ENCODE measurements around the gene ASL. TPM values are rescaled to one million over a fixed set of nuclear protein-coding genes. Genes with fewer than 3 reads are reported as not detected.

Gene ASL
- total and polyA plus RNA-seq, 2 donors (not counting 1 experiment from before 2014, with no cell fraction given) = 38.0 to 48.7 TPM

DNA sequence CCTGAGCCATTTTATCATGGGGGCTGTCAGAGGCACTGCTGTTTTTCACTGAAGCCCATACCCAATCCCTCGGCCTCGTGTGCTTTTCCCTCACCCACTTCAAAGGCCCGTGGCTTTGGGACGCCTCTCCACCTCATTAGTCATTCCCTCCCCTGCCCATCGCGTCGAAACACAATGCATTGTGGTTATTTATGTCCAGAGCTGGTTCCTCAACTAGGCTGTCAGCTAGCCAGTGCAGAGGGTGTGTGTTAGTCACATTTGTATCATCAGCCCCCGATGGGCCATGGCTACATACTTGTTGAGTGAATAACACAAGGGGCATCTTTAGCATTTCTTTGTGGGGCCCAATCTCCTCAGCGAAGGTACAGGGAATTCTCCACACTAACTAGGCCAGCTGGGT, 35.2 kb downstream of the ASL start:
- Histone ChIP-seq H3K9me3 (ENCODE audit: control extremely low read depth in 1 of 3, control insufficient read depth in 2 of 3, insufficient read depth in 1 of 3, low read length in 2 of 3) (no peaks in the 10 kb centered on the region), H3K4me3 (ENCODE audit: control extremely low read depth in 1 of 5, extremely low read depth in 1 of 5, insufficient read depth in 1 of 5, low read depth in 2 of 5, low read length in 4 of 5) (no peak overlapping the region), H2AFZ (ENCODE audit: insufficient read depth, low read depth, low read length, poor library complexity, severe bottlenecking) (no peak overlapping the region), H3K79me2 (ENCODE audit: control insufficient read depth, insufficient read depth, low read length) (peaks cover 26% of the 10 kb centered on the region), H3K4me2 (replicated peaks; ENCODE audit: low read depth, low read length, poor library complexity, severe bottlenecking) (no peak overlapping the region), H4K20me1 (ENCODE audit: control insufficient read depth, insufficient read depth, low read length, poor library complexity, severe bottlenecking) (peaks cover 3% of the 10 kb centered on the region), H3K27ac (ENCODE audit: low read length in 2 of 2) (no peak overlapping the region), H3K4me1 (ENCODE audit: control insufficient read depth in 2 of 2, insufficient read depth in 2 of 2, low read length in 2 of 2) (peaks cover 2 to 15% of the 10 kb centered on the region in 2 donors), H3K9ac (ENCODE audit: low read length) (no peak overlapping the region), H3K36me3 (replicated peaks in 1 of 2; ENCODE audit: control extremely low read depth in 1 of 2, control insufficient read depth in 1 of 2, extremely low read depth in 1 of 2, insufficient read depth in 2 of 2, low read length in 1 of 2) (no peaks in the 10 kb centered on the region), H3K27me3 (replicated peaks in 1 of 4; ENCODE audit: control extremely low read depth in 1 of 4, control insufficient read depth in 3 of 4, insufficient read depth in 4 of 4, low read length in 3 of 4) (no peaks in the 10 kb centered on the region)
- Mint-ChIP-seq H3K9me3 (ENCODE audit: insufficient read depth) (no peaks in the 10 kb centered on the region), H3K27ac (no peak overlapping the region), H3K4me1 (peaks cover 13% of the 10 kb centered on the region), H3K27me3 (no peaks in the 10 kb centered on the region), H3K4me3 (no peak overlapping the region)
- no CpG with 5 or more reads among the region's 9 CpGs for WGBS (ENCODE audit: insufficient coverage)
- CTCF ChIA-PET = no interaction called here
- TF ChIP-seq, protein P1, sequence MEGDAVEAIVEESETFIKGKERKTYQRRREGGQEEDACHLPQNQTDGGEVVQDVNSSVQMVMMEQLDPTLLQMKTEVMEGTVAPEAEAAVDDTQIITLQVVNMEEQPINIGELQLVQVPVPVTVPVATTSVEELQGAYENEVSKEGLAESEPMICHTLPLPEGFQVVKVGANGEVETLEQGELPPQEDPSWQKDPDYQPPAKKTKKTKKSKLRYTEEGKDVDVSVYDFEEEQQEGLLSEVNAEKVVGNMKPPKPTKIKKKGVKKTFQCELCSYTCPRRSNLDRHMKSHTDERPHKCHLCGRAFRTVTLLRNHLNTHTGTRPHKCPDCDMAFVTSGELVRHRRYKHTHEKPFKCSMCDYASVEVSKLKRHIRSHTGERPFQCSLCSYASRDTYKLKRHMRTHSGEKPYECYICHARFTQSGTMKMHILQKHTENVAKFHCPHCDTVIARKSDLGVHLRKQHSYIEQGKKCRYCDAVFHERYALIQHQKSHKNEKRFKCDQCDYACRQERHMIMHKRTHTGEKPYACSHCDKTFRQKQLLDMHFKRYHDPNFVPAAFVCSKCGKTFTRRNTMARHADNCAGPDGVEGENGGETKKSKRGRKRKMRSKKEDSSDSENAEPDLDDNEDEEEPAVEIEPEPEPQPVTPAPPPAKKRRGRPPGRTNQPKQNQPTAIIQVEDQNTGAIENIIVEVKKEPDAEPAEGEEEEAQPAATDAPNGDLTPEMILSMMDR (IDR thresholded peaks at IDR 0.05) = no peak
- TF ChIP-seq EZH2 (IDR thresholded peaks at IDR 0.05; ENCODE audit: borderline replicate concordance, insufficient read depth, low read depth, low read length, poor library complexity, severe bottlenecking) = no peak
- ATAC-seq (ENCODE audit: low read depth) (no peak), DNase-seq (no peak)
- POLR2A ChIA-PET = no interaction called here
- intact Hi-C loops (cut with micrococcal nuclease) = loop anchor here (10.0 kb wide), 1 partner anchor 884 kb away; the partner anchor contains the start of genes SBDS and TYW1

Measured in B cell (primary cell).